HS-27A (cell line): Measurements from ENCODE around the gene LATS2.

Source experiments
- DNase-seq: peaks from one replicate; pipeline ENCODE4 v3.0.0-alpha.2; 2012; ENCODE audit warnings: low read depth, missing footprints

Gene LATS2

GRCh38 chr13:21061029-21061763 is at the start of gene LATS2:
LATS2 (minus strand) TSS chr13:21061586; CDS start chr13:21046026, 15,560 bp downstream.
- peak; percentile 69 for DNase-seq

DNA sequence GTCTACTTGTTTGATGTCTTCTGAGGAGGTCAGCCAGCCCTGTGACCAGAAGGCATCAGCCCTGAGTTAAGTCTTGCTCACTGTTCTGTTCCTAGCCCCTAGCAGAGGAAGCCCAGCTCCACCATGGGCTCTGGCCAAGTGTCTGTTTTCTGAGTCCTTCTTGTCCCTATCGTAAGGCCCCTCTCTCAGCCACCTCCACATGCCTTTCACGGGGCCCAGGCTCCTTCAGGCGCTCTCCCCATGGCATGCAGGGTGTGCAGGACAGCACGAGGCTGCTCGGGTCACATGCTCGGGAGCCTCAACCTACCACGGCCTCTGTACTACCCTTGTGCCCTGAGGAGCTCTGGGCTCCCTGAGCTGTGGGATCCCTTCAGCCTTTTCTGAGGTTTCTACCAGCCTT is 47.8 kb upstream of the LATS2 start:
- no peak for DNase-seq

GRCh38 chr13:21106089-21106488 is 44.7 kb upstream of the LATS2 start:
- peak; percentile 29 for DNase-seq

- DNase-seq = no peak
Measured at GRCh38 chr13:21104199-21105019, 43.0 kb upstream of the LATS2 start.

DNA sequence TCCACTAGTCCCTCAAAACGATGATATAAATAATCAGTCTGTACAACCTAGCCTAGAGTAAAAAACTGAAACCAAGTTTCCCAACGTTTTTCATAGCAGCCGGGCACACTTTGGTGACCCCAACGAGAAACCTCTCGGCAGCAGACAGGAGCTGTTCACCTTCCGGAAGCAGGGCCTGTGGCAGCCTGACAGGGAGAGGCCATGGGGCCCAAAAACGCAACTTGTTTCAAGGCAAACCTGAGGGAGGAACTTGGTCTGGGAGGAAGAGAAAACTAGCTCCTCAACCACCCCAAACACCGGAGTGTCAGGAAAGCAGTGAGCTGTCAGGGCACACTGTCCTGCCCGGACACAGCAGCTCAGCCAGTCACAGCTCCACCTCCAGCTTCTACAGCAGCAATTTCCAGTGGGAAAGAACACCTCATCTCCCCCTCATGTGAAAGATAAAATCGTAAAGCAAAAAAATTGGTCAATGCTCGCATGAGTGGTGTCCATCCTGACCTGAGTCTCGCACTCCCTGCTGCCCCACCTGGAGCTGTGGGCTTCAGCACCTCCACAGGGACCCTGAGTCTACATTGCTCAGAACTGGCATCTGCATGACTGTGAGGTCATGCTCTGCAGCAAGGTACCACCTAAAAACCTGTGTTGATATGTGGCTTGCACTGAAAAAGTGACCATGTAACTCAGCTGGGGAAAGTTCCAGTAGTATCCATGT is 40.6 kb upstream of the LATS2 start:
- no peak for DNase-seq

DNA sequence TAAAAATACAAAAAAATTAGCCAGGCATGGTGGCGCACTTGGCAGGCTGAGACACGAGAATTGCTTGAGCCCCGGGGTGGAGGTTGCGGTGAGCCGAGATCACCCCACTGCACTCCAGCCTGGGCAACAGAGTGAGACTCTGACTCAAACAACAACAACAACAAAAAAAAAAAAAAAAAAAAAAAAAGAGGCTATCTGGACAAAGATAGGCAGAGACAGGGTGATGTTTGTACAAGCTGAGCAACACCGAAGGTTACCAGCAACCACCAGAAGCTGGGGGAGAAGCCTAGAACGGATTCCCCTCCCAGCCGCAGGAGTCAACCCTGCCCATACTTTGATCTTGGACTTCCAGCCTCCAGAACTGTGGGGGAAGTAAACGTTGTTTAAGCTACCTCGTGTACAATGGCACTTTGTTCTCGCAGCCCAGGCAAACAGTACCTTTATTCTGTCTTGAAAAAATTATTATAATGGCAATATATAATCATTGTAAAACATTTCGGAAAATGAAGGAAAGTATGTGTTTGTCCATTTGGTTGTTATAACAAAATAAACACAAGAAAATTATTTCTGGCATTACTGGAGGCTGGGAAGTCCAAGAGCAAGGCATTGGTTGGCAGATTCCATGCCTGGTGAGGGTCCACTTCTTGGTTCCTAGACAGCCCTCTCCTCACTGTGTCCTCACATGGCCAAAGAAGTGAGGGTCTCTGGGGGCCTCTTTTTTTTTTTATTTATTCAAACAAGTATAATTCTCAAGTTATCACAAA is 39.8 kb upstream of the LATS2 start:
- DNase-seq = no peak

- no peak for DNase-seq
Measured at GRCh38 chr13:21100211-21100610, 38.8 kb upstream of the LATS2 start.

DNA sequence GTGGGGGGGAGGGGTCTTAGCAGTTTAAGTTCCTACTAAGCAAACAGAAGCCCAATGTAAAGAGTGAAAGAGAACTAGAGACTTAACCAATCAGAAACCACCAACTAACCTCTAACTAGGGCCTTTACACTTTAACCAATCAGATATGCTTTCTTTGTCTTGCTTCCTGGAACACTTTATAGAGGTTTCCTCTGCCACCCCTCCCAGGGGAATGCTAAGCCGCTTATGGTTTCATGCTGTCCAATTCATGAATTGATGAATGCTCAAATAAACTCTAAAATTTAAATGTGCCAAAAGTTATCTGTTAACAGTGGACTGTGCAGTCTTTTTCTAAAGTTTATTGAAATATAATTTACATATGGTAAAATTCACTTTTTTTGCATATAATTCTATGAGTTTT is 33.9 kb upstream of the LATS2 start:
- DNase-seq = no peak

- no peak for DNase-seq
Measured at GRCh38 chr13:21089830-21090229, 28.4 kb upstream of the LATS2 start.

DNA sequence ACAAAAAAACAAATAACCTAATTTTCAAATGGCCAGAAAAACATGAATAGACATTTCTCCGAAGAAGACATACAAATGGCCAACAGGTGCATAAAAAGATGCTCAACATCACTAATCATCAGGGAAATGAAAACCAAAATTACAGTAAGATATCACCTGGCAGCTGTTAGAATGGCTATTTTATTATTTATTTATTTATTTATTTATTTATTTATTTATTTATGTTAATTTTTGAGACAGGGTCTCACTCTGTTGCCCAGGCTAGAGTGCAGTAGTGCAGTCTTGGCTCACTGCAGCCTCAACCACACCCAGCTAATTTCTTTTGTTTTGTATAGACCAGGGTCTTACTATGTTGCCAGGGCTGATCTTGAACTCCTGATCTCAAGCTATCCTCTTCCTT is 27.1 kb upstream of the LATS2 start:
- no peak for DNase-seq

GRCh38 chr13:21086929-21087328 is 25.5 kb upstream of the LATS2 start:
- DNase-seq = no peak

- DNase-seq = no peak
Measured at GRCh38 chr13:21081926-21082325, 20.5 kb upstream of the LATS2 start.

DNA sequence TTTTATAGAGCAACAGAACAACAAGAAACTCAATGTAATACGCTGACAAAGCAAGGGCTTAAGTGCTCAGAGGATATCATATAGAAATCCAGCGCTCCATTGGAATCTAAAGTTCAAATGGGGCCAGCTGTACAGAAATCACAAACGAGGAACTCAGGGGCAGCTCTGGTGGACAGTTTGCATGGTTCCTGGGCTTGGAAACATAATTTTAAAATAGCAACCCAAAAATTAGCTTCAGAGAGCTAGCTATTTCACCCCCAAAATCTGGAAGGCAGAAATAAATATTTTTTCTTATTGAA is 19.2 kb upstream of the LATS2 start:
- no peak for DNase-seq

DNA sequence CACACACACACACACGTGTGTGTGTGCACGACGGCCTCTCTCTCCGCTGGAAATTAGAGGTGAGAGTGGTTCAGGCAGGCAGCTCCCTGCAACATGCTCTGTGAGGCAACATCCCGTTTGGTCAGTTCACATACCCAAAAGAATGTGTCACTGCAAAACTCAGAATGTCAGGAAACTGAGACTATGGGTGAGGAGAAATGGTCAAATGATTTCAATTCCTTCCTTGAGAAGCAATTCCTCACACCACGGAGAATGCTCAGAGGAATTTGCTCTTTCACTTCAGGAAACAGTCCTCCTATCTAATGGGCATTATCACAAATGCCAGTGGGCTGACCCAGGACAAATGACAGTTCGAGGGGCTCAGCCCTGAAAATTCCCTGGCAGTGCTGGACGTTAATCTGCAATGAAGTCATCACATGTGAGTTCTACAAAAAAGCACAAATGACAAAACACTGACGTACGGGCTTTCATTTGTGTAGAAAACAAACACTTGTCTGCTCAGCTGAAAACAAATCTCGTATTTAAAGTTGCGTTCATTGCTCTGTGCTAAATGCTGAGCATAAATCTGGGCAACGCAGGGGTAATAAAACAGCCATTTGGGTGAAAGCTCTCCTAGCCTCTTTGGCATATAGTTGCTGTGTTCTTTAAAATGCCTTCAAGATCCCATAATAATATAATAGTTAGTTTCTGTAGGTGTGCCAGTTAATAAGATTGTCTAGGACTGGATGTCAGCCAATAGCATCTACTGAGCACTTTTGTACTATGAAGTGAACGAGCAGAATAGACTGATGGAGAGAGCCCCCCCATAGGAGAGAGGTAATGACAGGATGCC is 18.6 kb upstream of the LATS2 start:
- peak; percentile 89 for DNase-seq

DNA sequence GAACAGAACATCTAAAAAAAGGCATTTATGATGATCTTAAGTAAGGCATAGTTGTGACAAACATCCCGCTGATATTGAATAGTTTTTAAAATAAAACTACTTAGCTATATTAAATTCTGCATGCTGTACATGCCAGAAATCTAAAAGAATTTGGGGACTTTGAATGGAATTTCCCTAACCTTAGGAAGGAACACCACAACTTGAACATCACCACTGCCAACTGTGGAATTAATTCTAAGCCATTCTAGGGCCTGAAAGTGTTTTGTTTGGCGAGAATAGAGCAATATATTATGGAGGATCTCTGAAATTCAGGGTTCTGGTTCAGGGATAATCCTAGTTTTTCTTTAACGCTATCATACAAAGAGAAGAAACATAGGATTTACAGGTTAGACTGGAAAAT is 17.8 kb upstream of the LATS2 start:
- DNase-seq = no peak

DNA sequence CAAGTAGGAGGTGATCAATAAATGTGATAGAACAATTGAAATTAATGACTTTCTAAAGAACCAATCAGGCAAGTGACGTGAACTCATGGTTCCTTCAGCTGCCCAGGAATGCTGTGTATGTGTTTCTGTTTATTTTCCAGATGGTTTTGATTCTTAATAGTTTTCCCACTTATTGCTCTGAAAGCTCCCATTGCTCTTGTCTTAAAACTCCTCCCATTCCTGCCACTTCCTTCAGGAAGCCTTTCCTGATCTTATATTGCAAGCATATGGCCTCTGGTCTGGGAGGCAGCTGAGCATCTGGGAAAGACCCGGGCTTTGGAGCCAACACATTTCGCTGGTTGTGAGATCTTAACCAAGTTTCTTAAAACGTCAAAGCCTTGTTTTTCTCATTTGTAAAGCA is 17.1 kb upstream of the LATS2 start:
- DNase-seq = no peak

DNA sequence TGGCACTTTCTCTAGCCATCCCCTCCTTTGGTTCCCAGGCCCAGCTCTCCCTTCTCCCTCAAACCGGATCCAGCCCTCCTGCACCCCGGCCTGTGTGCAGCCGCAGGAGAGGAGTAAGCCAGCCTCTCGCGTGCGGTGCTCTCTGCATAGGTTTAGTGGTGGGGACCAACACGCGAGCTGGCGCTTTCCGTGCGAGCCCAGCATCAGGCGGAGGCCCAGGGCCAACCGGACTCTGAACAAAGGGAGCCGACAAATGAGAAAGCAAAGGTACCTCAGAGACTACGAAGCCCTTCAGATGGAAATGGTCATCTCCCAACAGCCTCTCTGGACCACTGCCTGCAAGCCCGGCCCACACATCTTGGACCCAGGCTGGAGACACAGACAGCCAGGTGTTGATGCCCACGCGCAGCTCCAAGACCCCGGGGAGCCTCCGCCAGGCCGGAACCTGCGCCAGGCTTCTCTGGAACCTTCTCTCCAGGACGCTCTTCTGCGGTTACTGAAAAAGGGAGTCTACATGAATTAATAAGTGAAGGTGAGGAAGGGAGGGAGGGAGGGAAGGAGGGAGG is 16.5 kb upstream of the LATS2 start:
- no peak for DNase-seq

DNA sequence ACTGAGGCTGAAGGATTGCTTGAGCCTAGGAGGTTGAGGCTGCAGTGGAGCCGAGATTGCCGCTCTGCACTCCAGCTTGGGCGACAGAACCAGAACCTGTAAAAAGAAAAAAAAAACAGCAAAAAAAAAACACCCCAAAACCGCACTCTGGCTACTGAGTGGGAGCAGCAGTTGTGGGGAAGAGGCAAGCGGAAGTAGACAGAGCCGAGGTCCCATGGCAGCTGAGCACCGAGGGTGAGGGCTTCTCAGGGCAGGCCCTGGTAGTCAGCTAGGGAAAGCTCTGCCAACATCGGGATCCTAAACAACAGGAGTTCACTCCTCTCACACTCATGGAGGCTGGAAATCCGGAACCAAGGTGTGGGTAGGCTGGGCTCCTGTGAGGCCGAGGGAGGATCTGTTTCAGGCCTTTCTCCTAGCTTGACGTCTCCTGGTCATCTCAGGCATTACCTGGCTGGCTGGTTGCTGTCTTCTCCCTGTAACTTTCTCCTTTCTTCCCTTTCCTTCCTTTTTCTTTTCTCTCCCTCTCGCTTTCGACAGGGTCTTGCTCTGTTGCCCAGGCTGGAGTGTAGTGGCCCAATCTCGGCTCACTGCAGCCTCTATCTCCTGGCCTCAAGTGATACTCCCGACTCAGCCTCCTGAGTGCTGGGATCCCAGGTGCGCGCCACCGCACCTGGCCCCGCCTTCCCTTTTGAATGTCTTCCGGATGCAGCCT is 15.8 kb upstream of the LATS2 start:
- no peak for DNase-seq

- no peak for DNase-seq
Measured at GRCh38 chr13:21076253-21076652, 14.9 kb upstream of the LATS2 start.
